Keratinocyte (primary cell): ENCODE measurements around the gene FHIT. TPM values are rescaled to one million over a fixed set of nuclear protein-coding genes. Genes with fewer than 3 reads are reported as not detected.

Experiments used
- DNase-seq: peaks from one replicate; pipeline ENCODE4 v3.0.0-alpha.2; 2011; ENCODE audit warnings: low read depth, missing footprints, low spot score
- FAIRE-seq: peaks from 2 replicates; lab custom pipeline; 2011; peaks lifted over from hg19 to GRCh38; lab: Jason Lieb, UNC
- H2AFZ ChIP-seq: 2 replicates; pipeline ENCODE4 v1.6.0; 2012; ENCODE audit warnings: low read length, control low read depth, inconsistent platforms; ENCODE audit not compliant: control insufficient read depth
- H3K27ac ChIP-seq: 2 replicates; pipeline ENCODE4 v1.5.1; 2011; ENCODE audit warnings: low read length; ENCODE audit not compliant: control insufficient read depth, insufficient read depth
- H3K27me3 ChIP-seq: 3 replicates; pipeline ENCODE4 v1.6.0; 2011; ENCODE audit warnings: low read length; ENCODE audit not compliant: control insufficient read depth, insufficient read depth; ENCODE audit errors: extremely low read depth
- H3K36me3 ChIP-seq, 2 experiments: 2 replicates in 1 of 2; 3 replicates in 1 of 2; pipeline ENCODE4 v1.5.1; 2011; ENCODE audit warnings: low read length in 2 of 2, mild to moderate bottlenecking in 1 of 2; ENCODE audit not compliant: control insufficient read depth in 2 of 2, insufficient read depth in 2 of 2; ENCODE audit errors: extremely low read depth in 1 of 2
- H3K4me1 ChIP-seq: 3 replicates; pipeline ENCODE4 v1.5.1; 2011; ENCODE audit warnings: low read length; ENCODE audit not compliant: control insufficient read depth, insufficient read depth; ENCODE audit errors: extremely low read depth
- H3K4me2 ChIP-seq: 3 replicates; pipeline ENCODE4 v1.6.0; 2011; ENCODE audit warnings: low read depth, low read length; ENCODE audit not compliant: control insufficient read depth, insufficient read depth; ENCODE audit errors: extremely low read depth
- H3K4me3 ChIP-seq, 3 experiments: fragments of 200-600 bp in 1 of 3; sonication (generic) in 1 of 3; 2 replicates in 2 of 3; 3 replicates in 1 of 3; pipeline ENCODE4 v1.5.1; 2011 to 2016; ENCODE audit warnings: low read length in 3 of 3, mild to moderate bottlenecking in 3 of 3, control low read depth in 2 of 3, inconsistent platforms in 1 of 3, low read depth in 1 of 3, mixed read lengths in 1 of 3, mixed run types in 1 of 3, moderate library complexity in 1 of 3; ENCODE audit not compliant: control insufficient read depth in 2 of 3, insufficient read depth in 2 of 3; ENCODE audit errors: extremely low read depth in 1 of 3
- H3K79me2 ChIP-seq: 2 replicates; pipeline ENCODE4 v1.6.0; 2012; ENCODE audit warnings: low read length; ENCODE audit not compliant: control insufficient read depth, insufficient read depth
- H3K9ac ChIP-seq: 3 replicates; pipeline ENCODE4 v1.6.0; 2011; ENCODE audit warnings: low read length; ENCODE audit not compliant: control insufficient read depth, insufficient read depth; ENCODE audit errors: extremely low read depth
- H3K9me1 ChIP-seq: 3 replicates; pipeline ENCODE4 v1.6.0; 2011; ENCODE audit warnings: low read length; ENCODE audit not compliant: control insufficient read depth, insufficient read depth; ENCODE audit errors: extremely low read depth
- H3K9me3 ChIP-seq: 2 replicates; pipeline ENCODE4 v1.5.1; 2012; ENCODE audit warnings: low read depth, low read length; ENCODE audit not compliant: control insufficient read depth
- H4K20me1 ChIP-seq: 3 replicates; pipeline ENCODE4 v1.6.0; 2011; ENCODE audit warnings: low read length; ENCODE audit not compliant: control insufficient read depth, insufficient read depth; ENCODE audit errors: extremely low read depth
- CTCF ChIP-seq, 3 experiments: IDR thresholded peaks in 1 of 3; conservative IDR thresholded peaks in 1 of 3; optimal IDR thresholded peaks in 1 of 3; 2 replicates in 2 of 3; 3 replicates in 1 of 3; pipeline versions ENCODE3 to v1.5.1; 2011; ENCODE audit warnings: low read length in 3 of 3, mild to moderate bottlenecking in 3 of 3, moderate library complexity in 2 of 3, control low read depth in 1 of 3, inconsistent platforms in 1 of 3; ENCODE audit not compliant: insufficient read depth in 2 of 3; ENCODE audit errors: extremely low read depth in 1 of 3
- EZH2 ChIP-seq: IDR thresholded peaks from one replicate; pipeline ENCODE4 v1.6.1; 2012; ENCODE audit warnings: inconsistent platforms, mild to moderate bottlenecking, low read length, moderate library complexity
- dilution Hi-C: fragments of 300-500 bp; cut with MboI; formaldehyde crosslinking; loops from one replicate; pipeline ENCODE4 v1.7.0; 2020; ENCODE audit warnings: low sequenced_read_pairs; ENCODE audit not compliant: extremely low pct_ligation_motif_present
- polyA plus RNA-seq, 5 experiments: library from polyadenylated mRNA; depleted of rRNA in 3 of 5; stranded (reverse) in 3 of 5; stranded (forward) in 1 of 5; unstranded in 1 of 5; fragments of >200 nt; gene quantifications; 1 replicate in 1 of 5; 2 replicates in 3 of 5; 3 replicates in 1 of 5; pipeline versions ENCODE4 v1.2.1 to v1.2.3, GENCODE V29; 2011 to 2012; ENCODE audit warnings: missing spikeins in 2 of 5, low read depth in 1 of 5, low replicate concordance in 1 of 5

Gene FHIT
- polyA plus RNA-seq, 1 donor (not counting 4 experiments of a cell fraction or from before 2014, with no cell fraction given), result 2.2 TPM

DNA sequence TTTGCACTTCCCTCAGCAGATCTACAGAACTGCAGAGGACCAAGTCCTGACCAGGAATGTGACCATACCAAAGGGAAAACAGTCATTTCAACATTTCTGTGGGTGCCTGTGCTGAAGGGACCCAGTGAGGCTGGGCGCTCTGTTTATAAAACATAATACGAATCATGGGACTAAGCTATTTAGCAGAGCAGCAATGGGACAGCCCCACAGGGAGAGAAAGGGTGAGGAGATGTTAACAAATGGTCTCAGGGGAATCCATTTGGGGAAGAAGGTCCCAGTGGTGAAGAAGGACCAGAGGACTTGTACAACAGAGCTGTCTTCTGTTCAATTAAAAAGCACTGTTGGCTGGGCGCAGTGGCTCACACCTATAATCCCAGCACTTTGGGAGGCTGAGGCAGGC is 1025.4 kb downstream of the FHIT start:
- no peaks in the 10 kb centered on the region for H3K27me3 ChIP-seq
- no peaks in the 10 kb centered on the region for H3K9me3 ChIP-seq
- no peak overlapping the region for H2AFZ ChIP-seq
- no peak overlapping the region for H3K4me3 ChIP-seq
- H3K9me1 ChIP-seq, result no peaks in the 10 kb centered on the region
- no peaks in the 10 kb centered on the region for H3K79me2 ChIP-seq
- H3K4me1 ChIP-seq, result no peaks in the 10 kb centered on the region
- no peak overlapping the region for H3K9ac ChIP-seq
- TF ChIP-seq CTCF (optimal IDR thresholded peaks at IDR 0.05 in 1 of 3, IDR thresholded peaks at IDR 0.05 in 1 of 3, conservative IDR thresholded peaks at IDR 0.05 in 1 of 3; ENCODE audit: extremely low read depth in 1 of 3, insufficient read depth in 2 of 3, low read length in 3 of 3) (no peak), EZH2 (no peak)
- FAIRE-seq (no peak), DNase-seq (no peak)
- no peaks in the 10 kb centered on the region for H4K20me1 ChIP-seq
- H3K27ac ChIP-seq, result no peak overlapping the region
- no peak overlapping the region for H3K4me2 ChIP-seq
- dilution Hi-C loops, result no loop called here
- H3K36me3 ChIP-seq, result no peaks in the 10 kb centered on the region

DNA sequence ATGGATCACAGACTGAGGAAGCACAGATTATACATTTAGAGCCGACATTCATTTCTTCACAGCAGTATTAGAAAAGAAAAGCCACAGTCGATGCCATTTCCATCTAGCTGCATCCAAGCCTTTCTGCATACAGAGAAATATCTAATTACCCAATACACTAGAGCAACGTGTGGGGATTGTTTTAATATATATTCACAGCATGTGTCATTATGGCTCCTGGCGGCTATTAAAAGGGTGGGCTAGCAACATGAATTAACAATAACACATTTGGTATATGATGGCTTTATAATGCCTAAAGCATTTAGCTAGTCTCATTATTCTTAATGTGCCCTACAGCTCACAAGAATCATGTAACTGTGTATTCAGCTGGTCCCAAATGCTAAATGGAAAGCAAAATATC is 1030.5 kb downstream of the FHIT start:
- Histone ChIP-seq H3K27ac (no peak overlapping the region), H3K79me2 (no peaks in the 10 kb centered on the region), H3K4me1 (no peaks in the 10 kb centered on the region), H3K9me1 (no peaks in the 10 kb centered on the region), H3K27me3 (no peaks in the 10 kb centered on the region), H3K36me3 (no peaks in the 10 kb centered on the region), H3K4me3 (no peak overlapping the region), H2AFZ (no peak overlapping the region), H3K9me3 (no peaks in the 10 kb centered on the region), H3K4me2 (no peak overlapping the region), H4K20me1 (no peaks in the 10 kb centered on the region), H3K9ac (no peak overlapping the region)
- dilution Hi-C loops, result no loop called here
- DNase-seq (no peak), FAIRE-seq (no peak)
- no peak for TF ChIP-seq CTCF (optimal IDR thresholded peaks at IDR 0.05 in 1 of 3, IDR thresholded peaks at IDR 0.05 in 1 of 3, conservative IDR thresholded peaks at IDR 0.05 in 1 of 3; ENCODE audit: extremely low read depth in 1 of 3, insufficient read depth in 2 of 3, low read length in 3 of 3)
- no peak for TF ChIP-seq EZH2
